ENCODE data around the gene SNX27. TPM values are rescaled to one million over a fixed set of nuclear protein-coding genes. Genes with fewer than 3 reads are reported as not detected.

Gene SNX27
- total RNA-seq, 1 donor from 2014 or later = 18.8 TPM

DNA sequence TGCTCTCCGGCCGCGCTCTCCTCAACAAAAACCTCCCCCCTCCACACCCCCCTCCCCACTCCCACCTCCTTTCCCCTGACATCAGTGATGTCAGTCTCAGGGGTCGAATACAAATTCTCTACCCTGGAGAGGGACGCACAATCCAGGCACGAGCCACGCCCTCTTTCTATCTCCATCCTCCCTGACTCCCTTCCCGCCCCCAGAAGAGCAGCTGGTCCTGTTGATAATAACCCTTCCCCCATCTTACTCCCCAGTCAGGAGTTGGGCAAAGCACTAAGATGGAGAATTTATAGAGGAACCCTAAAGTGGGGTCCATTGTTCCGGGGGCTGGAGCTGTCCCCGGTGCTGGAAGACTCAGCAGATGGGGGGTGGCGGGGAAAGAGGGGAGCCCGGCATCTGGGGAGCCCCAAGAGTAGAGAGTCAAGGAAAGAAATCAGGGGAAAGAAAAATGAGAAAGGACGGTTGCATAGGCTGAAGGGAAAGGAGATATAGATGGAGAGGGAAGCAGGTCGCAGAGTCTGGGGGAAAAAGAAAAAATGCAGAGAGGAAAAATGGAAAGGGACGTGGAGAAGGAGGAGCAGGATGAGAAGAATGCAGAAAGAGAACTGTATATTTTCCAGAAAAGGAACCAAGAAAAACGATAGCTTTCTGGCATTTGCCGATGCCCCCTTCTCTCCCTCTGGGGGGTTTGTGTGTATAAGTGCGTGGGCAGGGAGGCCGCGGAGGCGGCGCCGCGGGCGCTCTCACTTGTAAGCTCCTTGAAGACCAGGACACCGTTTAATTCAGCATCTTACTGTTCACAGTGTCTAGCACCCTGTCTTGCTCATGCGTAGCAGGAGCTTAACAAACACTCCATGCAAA, 105.2 kb downstream of the SNX27 start, which contains the start of gene CELF3:
Gene CELF3, minus strand, starts transcription at position 33 of the 861 bp plus-strand sequence. CDS start 783 bp downstream, outside the sequence.
- TF ChIP-seq, protein P1, sequence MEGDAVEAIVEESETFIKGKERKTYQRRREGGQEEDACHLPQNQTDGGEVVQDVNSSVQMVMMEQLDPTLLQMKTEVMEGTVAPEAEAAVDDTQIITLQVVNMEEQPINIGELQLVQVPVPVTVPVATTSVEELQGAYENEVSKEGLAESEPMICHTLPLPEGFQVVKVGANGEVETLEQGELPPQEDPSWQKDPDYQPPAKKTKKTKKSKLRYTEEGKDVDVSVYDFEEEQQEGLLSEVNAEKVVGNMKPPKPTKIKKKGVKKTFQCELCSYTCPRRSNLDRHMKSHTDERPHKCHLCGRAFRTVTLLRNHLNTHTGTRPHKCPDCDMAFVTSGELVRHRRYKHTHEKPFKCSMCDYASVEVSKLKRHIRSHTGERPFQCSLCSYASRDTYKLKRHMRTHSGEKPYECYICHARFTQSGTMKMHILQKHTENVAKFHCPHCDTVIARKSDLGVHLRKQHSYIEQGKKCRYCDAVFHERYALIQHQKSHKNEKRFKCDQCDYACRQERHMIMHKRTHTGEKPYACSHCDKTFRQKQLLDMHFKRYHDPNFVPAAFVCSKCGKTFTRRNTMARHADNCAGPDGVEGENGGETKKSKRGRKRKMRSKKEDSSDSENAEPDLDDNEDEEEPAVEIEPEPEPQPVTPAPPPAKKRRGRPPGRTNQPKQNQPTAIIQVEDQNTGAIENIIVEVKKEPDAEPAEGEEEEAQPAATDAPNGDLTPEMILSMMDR (IDR thresholded peaks at IDR 0.05; ENCODE audit: insufficient read depth, low read length, poor library complexity, severe bottlenecking) = no peak
- H3K36me3 ChIP-seq (ENCODE audit: control insufficient read depth, insufficient read depth, low read length) = no peaks in the 10 kb centered on the region
- no peak within 1 kb of the TSS for H3K4me3 ChIP-seq (ENCODE audit: low read depth, low read length)
- peaks cover 65% of the 10 kb centered on the region for H3K27me3 ChIP-seq (ENCODE audit: control insufficient read depth, insufficient read depth, low read length)
- no peak for DNase-seq (ENCODE audit: low read depth)

DNA sequence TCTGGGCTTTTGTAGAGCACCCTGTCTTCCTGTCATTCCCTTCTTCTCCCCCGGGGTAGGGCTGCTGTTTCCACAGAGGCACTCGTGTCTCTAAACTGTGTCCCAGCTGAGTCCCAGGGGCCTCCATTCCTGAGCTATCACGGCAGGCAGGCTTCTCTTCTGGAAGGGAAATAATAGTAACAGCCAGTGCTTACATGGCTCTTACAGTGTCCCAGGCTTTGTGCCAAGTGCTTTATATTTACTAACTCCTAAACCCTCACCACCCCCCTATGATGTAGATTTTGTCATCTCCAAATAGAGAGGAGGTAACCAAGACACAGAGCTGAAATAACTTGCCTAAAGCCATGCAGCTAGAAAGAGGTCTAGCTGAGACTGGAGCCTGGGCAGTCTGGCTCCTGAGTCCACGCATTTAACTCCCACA, 106.2 kb downstream of the SNX27 start:
- Histone ChIP-seq H3K27me3 (ENCODE audit: control insufficient read depth, insufficient read depth, low read length) (peaks cover 68% of the 10 kb centered on the region), H3K36me3 (ENCODE audit: control insufficient read depth, insufficient read depth, low read length) (no peaks in the 10 kb centered on the region), H3K4me3 (ENCODE audit: low read depth, low read length) (no peak overlapping the region)
- TF ChIP-seq, protein P1 (IDR thresholded peaks at IDR 0.05; ENCODE audit: insufficient read depth, low read length, poor library complexity, severe bottlenecking) = no peak
- DNase-seq (ENCODE audit: low read depth) = no peak

DNA sequence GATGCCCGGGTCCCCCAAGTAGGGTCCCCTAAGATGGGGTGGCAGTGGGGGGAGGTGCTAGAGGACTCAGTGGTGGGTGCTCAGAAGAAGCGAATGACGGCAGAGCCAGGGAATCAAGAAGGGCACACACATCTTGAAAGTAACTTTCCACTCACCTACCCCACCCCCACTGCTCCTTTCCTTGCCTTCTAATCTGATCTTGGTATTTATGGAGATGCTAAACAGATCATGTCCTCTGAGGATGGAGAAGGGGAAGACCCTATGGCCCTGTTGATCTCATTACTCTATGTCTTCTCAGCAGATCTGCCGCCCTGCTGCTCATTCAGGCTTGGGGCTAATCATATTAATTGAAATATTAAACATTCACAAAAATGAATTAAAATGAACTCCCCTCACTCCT, 106.8 kb downstream of the SNX27 start:
- H3K27me3 ChIP-seq (ENCODE audit: control insufficient read depth, insufficient read depth, low read length) = peaks cover 68% of the 10 kb centered on the region
- TF ChIP-seq, protein P1 (IDR thresholded peaks at IDR 0.05; ENCODE audit: insufficient read depth, low read length, poor library complexity, severe bottlenecking) = no peak
- DNase-seq (ENCODE audit: low read depth) = no peak
- H3K4me3 ChIP-seq (ENCODE audit: low read depth, low read length) = no peak overlapping the region
- no peaks in the 10 kb centered on the region for H3K36me3 ChIP-seq (ENCODE audit: control insufficient read depth, insufficient read depth, low read length)

DNA sequence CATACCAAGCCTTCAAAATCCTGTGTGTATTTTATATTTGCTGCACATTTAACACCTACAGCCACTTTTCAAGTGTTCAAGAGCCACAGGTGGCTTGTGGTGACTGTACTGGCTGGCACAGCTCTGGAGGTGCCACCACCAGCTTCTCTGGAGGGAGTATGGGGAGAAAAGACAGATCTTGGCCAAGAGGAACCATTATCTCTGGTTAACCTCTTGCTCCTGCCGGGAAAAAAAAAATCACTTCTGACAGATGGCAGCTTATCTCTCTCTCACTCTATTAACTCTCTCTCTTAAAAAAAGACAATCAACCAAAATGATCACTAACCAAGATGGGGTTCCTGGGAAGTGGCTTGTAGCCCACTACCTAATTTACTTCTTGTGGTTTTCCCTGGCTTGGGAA, 108.3 kb downstream of the SNX27 start:
- no peak for DNase-seq (ENCODE audit: low read depth)
- TF ChIP-seq, protein P1 (IDR thresholded peaks at IDR 0.05; ENCODE audit: insufficient read depth, low read length, poor library complexity, severe bottlenecking) = no peak
- H3K36me3 ChIP-seq (ENCODE audit: control insufficient read depth, insufficient read depth, low read length) = no peaks in the 10 kb centered on the region
- H3K27me3 ChIP-seq (ENCODE audit: control insufficient read depth, insufficient read depth, low read length) = peaks cover 54% of the 10 kb centered on the region
- no peak overlapping the region for H3K4me3 ChIP-seq (ENCODE audit: low read depth, low read length)

DNA sequence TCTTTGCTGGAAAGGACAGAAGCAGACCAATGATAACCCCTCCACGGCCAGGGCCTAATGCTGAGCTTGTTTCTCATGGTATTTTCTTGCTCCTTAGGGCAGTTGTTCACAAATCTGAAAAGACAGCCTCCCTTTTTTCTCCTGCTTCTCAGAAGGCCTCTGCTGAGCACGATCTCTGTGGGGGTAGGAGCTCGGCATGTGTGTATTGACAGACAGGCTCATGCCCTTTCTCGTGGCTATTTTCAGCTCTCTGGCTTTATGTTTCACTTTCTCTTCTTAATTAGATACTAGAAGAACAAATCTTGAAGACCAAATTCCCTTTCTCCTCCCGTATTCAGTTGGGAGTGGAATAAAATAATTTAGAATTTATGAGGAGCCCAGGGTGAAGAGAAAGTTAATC, 108.7 kb downstream of the SNX27 start:
- Histone ChIP-seq H3K36me3 (ENCODE audit: control insufficient read depth, insufficient read depth, low read length) (no peaks in the 10 kb centered on the region), H3K27me3 (ENCODE audit: control insufficient read depth, insufficient read depth, low read length) (peaks cover 50% of the 10 kb centered on the region), H3K4me3 (ENCODE audit: low read depth, low read length) (no peak overlapping the region)
- DNase-seq (ENCODE audit: low read depth) = no peak
- TF ChIP-seq, protein P1 (IDR thresholded peaks at IDR 0.05; ENCODE audit: insufficient read depth, low read length, poor library complexity, severe bottlenecking) = no peak
